ENCODE results near the gene MMP25. TPM values are rescaled to one million over a fixed set of nuclear protein-coding genes. Genes with fewer than 3 reads are reported as not detected.

The MMP25 gene
- total RNA-seq, 1 donor from 2014 or later = 0.17 TPM

DNA sequence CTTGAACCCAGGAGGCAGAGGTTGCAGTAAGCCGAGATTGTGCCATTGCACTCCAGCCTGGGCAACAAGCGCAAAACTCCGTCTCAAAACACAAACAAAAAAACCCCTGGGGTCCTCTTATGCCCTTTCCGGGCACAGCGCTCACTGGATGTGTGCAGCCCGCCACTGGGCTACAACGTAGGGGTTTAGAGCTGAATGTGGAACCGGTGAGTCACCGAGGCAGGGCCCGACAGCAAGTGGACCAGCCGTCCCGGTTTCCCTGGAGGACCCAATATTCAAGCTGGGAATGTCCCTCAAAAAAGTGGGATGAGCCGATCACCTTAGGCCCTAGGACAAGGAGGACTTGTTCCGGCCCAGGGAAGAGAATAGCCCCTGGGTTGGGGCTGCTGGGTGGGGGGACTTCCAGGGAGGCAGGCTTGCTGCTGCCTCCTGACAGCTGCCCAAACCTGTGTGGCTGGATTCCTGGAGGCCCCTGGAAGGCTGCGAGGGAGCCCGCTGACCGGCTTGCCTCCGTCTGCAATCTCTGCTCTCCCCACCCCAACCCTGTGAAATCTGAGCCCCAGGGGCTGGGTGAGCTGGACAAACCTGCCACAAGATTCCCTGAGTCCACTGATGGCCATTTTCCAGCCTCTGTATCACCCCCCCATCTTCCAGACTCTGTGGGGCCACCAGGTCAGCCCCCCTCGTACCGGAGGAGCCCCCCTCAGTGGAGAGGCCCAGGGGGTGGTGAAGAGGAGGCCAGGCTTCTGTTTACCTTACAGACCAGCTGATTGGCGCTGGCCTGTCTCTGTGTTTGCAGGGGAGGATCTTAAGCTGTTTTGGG is 36.6 kb upstream of the MMP25 start:
- Histone ChIP-seq H3K36me3 (ENCODE audit: control insufficient read depth, insufficient read depth, low read length) (no peaks in the 10 kb centered on the region), H3K27me3 (ENCODE audit: control insufficient read depth, insufficient read depth, low read length) (peaks cover 14% of the 10 kb centered on the region), H3K4me3 (ENCODE audit: low read depth, low read length) (no peak overlapping the region)
- DNase-seq (ENCODE audit: low read depth) = no peak
- TF ChIP-seq, protein P1, sequence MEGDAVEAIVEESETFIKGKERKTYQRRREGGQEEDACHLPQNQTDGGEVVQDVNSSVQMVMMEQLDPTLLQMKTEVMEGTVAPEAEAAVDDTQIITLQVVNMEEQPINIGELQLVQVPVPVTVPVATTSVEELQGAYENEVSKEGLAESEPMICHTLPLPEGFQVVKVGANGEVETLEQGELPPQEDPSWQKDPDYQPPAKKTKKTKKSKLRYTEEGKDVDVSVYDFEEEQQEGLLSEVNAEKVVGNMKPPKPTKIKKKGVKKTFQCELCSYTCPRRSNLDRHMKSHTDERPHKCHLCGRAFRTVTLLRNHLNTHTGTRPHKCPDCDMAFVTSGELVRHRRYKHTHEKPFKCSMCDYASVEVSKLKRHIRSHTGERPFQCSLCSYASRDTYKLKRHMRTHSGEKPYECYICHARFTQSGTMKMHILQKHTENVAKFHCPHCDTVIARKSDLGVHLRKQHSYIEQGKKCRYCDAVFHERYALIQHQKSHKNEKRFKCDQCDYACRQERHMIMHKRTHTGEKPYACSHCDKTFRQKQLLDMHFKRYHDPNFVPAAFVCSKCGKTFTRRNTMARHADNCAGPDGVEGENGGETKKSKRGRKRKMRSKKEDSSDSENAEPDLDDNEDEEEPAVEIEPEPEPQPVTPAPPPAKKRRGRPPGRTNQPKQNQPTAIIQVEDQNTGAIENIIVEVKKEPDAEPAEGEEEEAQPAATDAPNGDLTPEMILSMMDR (IDR thresholded peaks at IDR 0.05; ENCODE audit: insufficient read depth, low read length, poor library complexity, severe bottlenecking) = no peak

DNA sequence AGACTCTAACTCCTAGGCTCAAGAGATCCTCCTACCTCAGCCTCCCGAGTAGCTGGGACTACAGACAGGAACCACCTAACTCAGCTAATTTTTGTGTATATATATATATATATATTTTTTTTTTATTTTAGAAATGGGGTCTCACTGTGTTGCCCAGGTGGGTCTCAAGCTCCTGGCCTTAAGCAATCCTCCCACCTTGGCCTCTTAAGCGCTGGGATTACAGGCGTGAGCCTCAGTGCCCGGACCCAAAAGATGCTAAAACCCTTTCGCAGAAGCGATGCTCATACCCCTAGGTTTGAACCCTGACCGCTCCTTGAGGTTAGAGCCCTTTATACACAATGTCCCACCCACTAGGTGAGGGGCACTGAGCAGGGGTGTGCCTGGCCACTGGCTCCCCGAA is 35.9 kb upstream of the MMP25 start:
- no peak for DNase-seq (ENCODE audit: low read depth)
- H3K27me3 ChIP-seq (ENCODE audit: control insufficient read depth, insufficient read depth, low read length) = peaks cover 12% of the 10 kb centered on the region
- H3K4me3 ChIP-seq (ENCODE audit: low read depth, low read length) = no peak overlapping the region
- TF ChIP-seq, protein P1 (IDR thresholded peaks at IDR 0.05; ENCODE audit: insufficient read depth, low read length, poor library complexity, severe bottlenecking) = no peak
- H3K36me3 ChIP-seq (ENCODE audit: control insufficient read depth, insufficient read depth, low read length) = no peaks in the 10 kb centered on the region

DNA sequence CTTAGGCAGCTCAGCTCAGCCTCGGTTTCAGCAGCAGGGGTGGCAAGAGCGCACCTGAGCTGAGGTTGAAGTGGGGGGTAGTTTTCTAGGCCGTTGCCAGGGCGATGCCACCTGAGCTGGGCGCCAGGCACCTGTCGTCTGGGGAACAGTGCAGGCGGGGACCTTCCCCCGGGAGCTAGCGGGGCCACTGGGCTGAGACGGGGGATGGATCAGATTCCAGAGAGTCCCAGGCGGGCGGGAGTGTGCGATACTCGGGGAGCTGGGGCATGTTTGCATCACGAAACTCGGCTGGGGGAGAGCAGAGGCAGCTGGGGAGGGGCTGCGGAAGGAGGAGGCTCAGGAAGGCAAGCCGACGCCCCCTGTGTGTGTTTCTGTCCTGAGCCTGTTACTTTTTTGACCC is 34.1 kb upstream of the MMP25 start:
- no peak for DNase-seq (ENCODE audit: low read depth)
- no peak overlapping the region for H3K4me3 ChIP-seq (ENCODE audit: low read depth, low read length)
- H3K36me3 ChIP-seq (ENCODE audit: control insufficient read depth, insufficient read depth, low read length) = no peaks in the 10 kb centered on the region
- TF ChIP-seq, protein P1 (IDR thresholded peaks at IDR 0.05; ENCODE audit: insufficient read depth, low read length, poor library complexity, severe bottlenecking) = no peak
- H3K27me3 ChIP-seq (ENCODE audit: control insufficient read depth, insufficient read depth, low read length) = peaks cover 12% of the 10 kb centered on the region

DNA sequence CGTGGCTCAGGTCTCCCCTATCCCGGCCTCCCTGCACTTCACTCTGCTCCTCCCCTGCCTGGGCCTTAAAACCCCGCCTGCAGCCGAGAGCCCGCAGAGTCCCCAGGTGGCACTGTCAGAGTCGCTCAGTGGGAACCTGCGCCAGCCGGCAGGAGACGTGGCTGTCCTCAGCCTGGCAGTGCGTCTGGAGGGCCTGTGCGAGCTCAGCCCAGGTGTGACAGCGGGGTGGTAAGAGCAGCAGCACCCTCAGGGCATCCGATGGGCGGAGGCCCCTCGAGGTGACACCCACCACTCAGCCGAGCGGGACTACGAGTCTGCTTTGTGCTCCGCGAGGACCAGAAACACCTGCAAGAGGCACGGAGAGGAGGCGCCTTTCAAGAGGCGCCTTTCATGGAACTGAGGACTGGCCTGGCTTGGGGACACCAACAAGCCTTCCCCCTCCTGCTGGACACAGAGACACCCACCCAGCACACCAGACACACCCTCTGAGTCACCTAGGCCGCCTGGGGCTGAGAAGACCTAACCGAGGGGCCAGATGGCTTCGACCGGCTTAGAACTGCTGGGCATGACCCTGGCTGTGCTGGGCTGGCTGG is 33.4 kb upstream of the MMP25 start, which contains the start of gene CLDN9:
TSS of gene CLDN9 (plus strand) at position 96 of the 593 bp plus-strand sequence. CDS start at position 536, 440 bp downstream.
- Histone ChIP-seq H3K36me3 (ENCODE audit: control insufficient read depth, insufficient read depth, low read length) (no peaks in the 10 kb centered on the region), H3K27me3 (ENCODE audit: control insufficient read depth, insufficient read depth, low read length) (peaks cover 12% of the 10 kb centered on the region), H3K4me3 (ENCODE audit: low read depth, low read length) (no peak within 1 kb of the TSS)
- TF ChIP-seq, protein P1 (IDR thresholded peaks at IDR 0.05; ENCODE audit: insufficient read depth, low read length, poor library complexity, severe bottlenecking) = no peak
- DNase-seq (ENCODE audit: low read depth) = no peak

DNA sequence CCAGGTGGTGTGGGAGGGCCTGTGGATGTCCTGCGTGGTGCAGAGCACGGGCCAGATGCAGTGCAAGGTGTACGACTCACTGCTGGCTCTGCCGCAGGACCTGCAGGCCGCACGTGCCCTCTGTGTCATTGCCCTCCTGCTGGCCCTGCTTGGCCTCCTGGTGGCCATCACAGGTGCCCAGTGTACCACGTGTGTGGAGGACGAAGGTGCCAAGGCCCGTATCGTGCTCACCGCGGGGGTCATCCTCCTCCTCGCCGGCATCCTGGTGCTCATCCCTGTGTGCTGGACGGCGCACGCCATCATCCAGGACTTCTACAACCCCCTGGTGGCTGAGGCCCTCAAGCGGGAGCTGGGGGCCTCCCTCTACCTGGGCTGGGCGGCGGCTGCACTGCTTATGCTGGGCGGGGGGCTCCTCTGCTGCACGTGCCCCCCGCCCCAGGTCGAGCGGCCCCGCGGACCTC is 32.8 kb upstream of the MMP25 start:
- no peaks in the 10 kb centered on the region for H3K36me3 ChIP-seq (ENCODE audit: control insufficient read depth, insufficient read depth, low read length)
- TF ChIP-seq, protein P1 (IDR thresholded peaks at IDR 0.05; ENCODE audit: insufficient read depth, low read length, poor library complexity, severe bottlenecking) = no peak
- H3K27me3 ChIP-seq (ENCODE audit: control insufficient read depth, insufficient read depth, low read length) = peaks cover 12% of the 10 kb centered on the region
- DNase-seq (ENCODE audit: low read depth) = no peak
- no peak overlapping the region for H3K4me3 ChIP-seq (ENCODE audit: low read depth, low read length)

Data from kidney epithelial cell (primary cell).